ENCODE results near the gene KIAA1958.

DNA sequence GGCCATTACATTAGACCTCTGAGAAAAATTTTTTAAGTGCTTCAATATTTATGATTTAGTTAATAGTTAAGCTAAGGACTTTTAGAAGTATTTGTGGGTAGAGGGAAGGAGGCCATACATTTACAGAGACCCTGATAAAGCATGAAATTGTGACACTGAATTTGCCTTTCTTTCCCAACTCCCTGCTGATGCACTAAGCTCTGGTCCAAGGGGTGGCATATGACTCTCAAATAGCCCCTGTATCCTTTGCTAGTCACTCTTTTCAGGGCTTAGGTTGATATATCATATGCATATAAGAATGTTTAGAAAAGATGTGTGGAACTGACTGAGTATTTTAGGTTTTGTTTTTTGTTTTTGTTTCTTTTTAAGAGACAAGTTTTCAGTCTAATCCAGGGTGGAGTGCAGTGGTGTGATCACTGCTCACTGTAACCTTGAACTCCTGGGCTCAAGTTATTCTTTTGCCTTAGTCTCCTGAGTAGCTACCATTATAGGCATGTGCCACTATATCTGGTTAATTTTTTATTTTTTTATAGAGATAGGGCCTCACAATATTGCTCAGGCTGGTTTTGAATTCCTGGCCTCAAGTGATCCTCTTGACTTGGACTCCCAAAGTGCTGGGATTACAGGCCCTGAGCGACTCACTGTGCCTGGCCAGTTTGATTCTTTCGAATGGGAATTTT, 20.5 kb downstream of the KIAA1958 start:
- TF ChIP-seq, protein P1, sequence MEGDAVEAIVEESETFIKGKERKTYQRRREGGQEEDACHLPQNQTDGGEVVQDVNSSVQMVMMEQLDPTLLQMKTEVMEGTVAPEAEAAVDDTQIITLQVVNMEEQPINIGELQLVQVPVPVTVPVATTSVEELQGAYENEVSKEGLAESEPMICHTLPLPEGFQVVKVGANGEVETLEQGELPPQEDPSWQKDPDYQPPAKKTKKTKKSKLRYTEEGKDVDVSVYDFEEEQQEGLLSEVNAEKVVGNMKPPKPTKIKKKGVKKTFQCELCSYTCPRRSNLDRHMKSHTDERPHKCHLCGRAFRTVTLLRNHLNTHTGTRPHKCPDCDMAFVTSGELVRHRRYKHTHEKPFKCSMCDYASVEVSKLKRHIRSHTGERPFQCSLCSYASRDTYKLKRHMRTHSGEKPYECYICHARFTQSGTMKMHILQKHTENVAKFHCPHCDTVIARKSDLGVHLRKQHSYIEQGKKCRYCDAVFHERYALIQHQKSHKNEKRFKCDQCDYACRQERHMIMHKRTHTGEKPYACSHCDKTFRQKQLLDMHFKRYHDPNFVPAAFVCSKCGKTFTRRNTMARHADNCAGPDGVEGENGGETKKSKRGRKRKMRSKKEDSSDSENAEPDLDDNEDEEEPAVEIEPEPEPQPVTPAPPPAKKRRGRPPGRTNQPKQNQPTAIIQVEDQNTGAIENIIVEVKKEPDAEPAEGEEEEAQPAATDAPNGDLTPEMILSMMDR (IDR thresholded peaks at IDR 0.05): no peak
- TF ChIP-seq POLR2A (IDR thresholded peaks at IDR 0.05): no peak

Data from Peyer's patch (tissue), 4 donors.